NCI-H1694 (cell line): ENCODE results near the gene IFNK.

ENCODE experiments used
- DNase-seq: peaks from one replicate; lab custom pipeline; 2025; lab: John Stamatoyannopoulos, UW

The IFNK gene

GRCh38 chr9:27511771-27512170 lies 12.3 kb upstream of the IFNK start:
- no peak for DNase-seq

- DNase-seq, result no peak
These were observed 9.5 kb upstream of the IFNK start for GRCh38 chr9:27514551-27514950.

- DNase-seq, result no peak
These were observed 6.1 kb upstream of the IFNK start for GRCh38 chr9:27518006-27518405.

GRCh38 chr9:27518809-27519208 lies 5.3 kb upstream of the IFNK start:
- DNase-seq, result no peak

GRCh38 chr9:27519466-27520465 lies 4.3 kb upstream of the IFNK start:
- no peak for DNase-seq

GRCh38 chr9:27520986-27521385 lies 3.1 kb upstream of the IFNK start:
- no peak for DNase-seq

- DNase-seq, result no peak
These were observed 949 bp upstream of the IFNK start for GRCh38 chr9:27523141-27523540.

- no peak for DNase-seq
These were observed 3.6 kb downstream of the IFNK start for GRCh38 chr9:27527702-27528075.

GRCh38 chr9:27528076-27528885 lies 4.2 kb downstream of the IFNK start:
- no peak for DNase-seq

GRCh38 chr9:27528886-27529315 lies 4.8 kb downstream of the IFNK start:
- no peak for DNase-seq

GRCh38 chr9:27529316-27530278 lies 5.5 kb downstream of the IFNK start, which contains the start of gene MOB3B:
Gene MOB3B, minus strand, starts transcription at chr9:27529814. Its CDS starts 74,264 bp downstream, at chr9:27455550.
- DNase-seq, result peak; percentile 41

GRCh38 chr9:27530915-27531755 lies 7.0 kb downstream of the IFNK start:
- DNase-seq, result no peak

- DNase-seq, result no peak
These were observed 8.0 kb downstream of the IFNK start for GRCh38 chr9:27532046-27532445.

GRCh38 chr9:27533311-27533710 lies 9.2 kb downstream of the IFNK start:
- DNase-seq, result no peak

- no peak for DNase-seq
These were observed 10.0 kb downstream of the IFNK start for GRCh38 chr9:27534131-27534530.

- DNase-seq, result no peak
These were observed 10.6 kb downstream of the IFNK start for GRCh38 chr9:27534658-27535209.

- no peak for DNase-seq
These were observed 11.6 kb downstream of the IFNK start for GRCh38 chr9:27535701-27536118.

- DNase-seq, result no peak
These were observed 12.1 kb downstream of the IFNK start for GRCh38 chr9:27536168-27536567.

- no peak for DNase-seq
These were observed 12.9 kb downstream of the IFNK start for GRCh38 chr9:27537027-27537435.

- no peak for DNase-seq
These were observed 13.7 kb downstream of the IFNK start for GRCh38 chr9:27537756-27538155.
